H1 (cell line): ENCODE results near the gene NEMF. TPM values are rescaled to one million over a fixed set of nuclear protein-coding genes. Genes with fewer than 3 reads are reported as not detected.

Source experiments
- POU5F1 ChIP-seq: IDR thresholded peaks from 2 replicates; pipeline ENCODE4 v1.6.1; 2011; ENCODE audit warnings: low read depth, mild to moderate bottlenecking, low read length, moderate library complexity
- SAP30 ChIP-seq: fragments of 300-600 bp; sonication (generic); IDR thresholded peaks from 2 replicates; pipeline ENCODE4 v1.7.1; 2012; ENCODE audit warnings: low read length, moderate library complexity, mild to moderate bottlenecking, inconsistent platforms; ENCODE audit not compliant: insufficient read depth, insufficient replicate concordance
- polyA plus RNA-seq, 7 experiments: library from polyadenylated mRNA; depleted of rRNA in 3 of 7; stranded (reverse) in 5 of 7; unstranded in 2 of 7; fragments of >200 nt in 5 of 7; fragments of 200-250 nt in 2 of 7; gene quantifications; 1 replicate in 5 of 7; 2 replicates in 1 of 7; 4 replicates in 1 of 7; pipeline versions ENCODE4 v1.2.1 to v1.2.3, GENCODE V29; 2011 to 2013; ENCODE audit warnings: missing spikeins in 2 of 7, mixed read lengths in 2 of 7
- total RNA-seq: library from RNA; stranded (reverse); fragmentation: NEBNext Ultra II Directional; extraction: Animal tissue kit (Norgen Biotek cat#: 25700); gene quantifications from 2 replicates; pipeline ENCODE4 v1.2.1, GENCODE V29; 2021

NEMF gene
- total and polyA plus RNA-seq, 2 of the 8 experiments (the other 6 are each of a cell fraction or from before 2014, with no cell fraction given) = 8.3 to 45.5 TPM

- TF ChIP-seq SAP30 = peak; percentile 66
- TF ChIP-seq POU5F1 = no peak
Observed at GRCh38 chr14:49861699-49862088, 9.1 kb upstream of the NEMF start (continued).
